K562 (cell line): ENCODE data around the gene TCF25. TPM values are rescaled to one million over a fixed set of nuclear protein-coding genes. Genes with fewer than 3 reads are reported as not detected.

ENCODE experiments used
- ETS2 ChIP-seq: IDR thresholded peaks from 2 replicates; pipeline ENCODE4 v1.6.1; 2016; ENCODE audit warnings: borderline replicate concordance, missing genetic modification characterization, mild to moderate bottlenecking, moderate library complexity, missing compliant biosample characterization; ENCODE audit not compliant: poor library complexity, severe bottlenecking
- MGA ChIP-seq: fragments of 450-650 bp; IDR thresholded peaks from 2 replicates; pipeline ENCODE4 v1.6.1; 2016; ENCODE audit warnings: mild to moderate bottlenecking, moderate library complexity
- TRIM24 ChIP-seq, 2 experiments: fragments of 450-650 bp; IDR thresholded peaks; 2 replicates each; pipeline ENCODE4 v1.6.1; 2016
- ZNF121 ChIP-seq: sonication (generic); formaldehyde crosslinking; conservative IDR thresholded peaks from 2 replicates; pipeline ENCODE4 v1.8.0; 2022; ENCODE audit warnings: missing genetic modification reagents
- ZNF316 ChIP-seq: fragments of 450-650 bp; IDR thresholded peaks from 2 replicates; pipeline ENCODE4 v1.6.1; 2016
- ZNF592 ChIP-seq: fragments of 450-650 bp; IDR thresholded peaks from 2 replicates; pipeline ENCODE4 v1.6.1; 2017; ENCODE audit warnings: antibody characterized with exemption, mild to moderate bottlenecking
- polyA plus RNA-seq, 8 experiments: library from polyadenylated mRNA; depleted of rRNA in 4 of 8; stranded (reverse) in 5 of 8; unstranded in 3 of 8; fragments of >200 nt; fragmentation: Nextera tagmentation in 2 of 8; fragmentation: Illumina TruSeq in 1 of 8; extraction: Ambion mirVana in 2 of 8; extraction: Trizol in 1 of 8; gene quantifications; 2 replicates each; pipeline versions ENCODE4 v1.2.1 to v1.2.3, GENCODE V29; 2011 to 2014; ENCODE audit warnings: inconsistent platforms in 1 of 8, missing spikeins in 1 of 8
- total RNA-seq, 7 experiments: library from RNA; depleted of rRNA in 6 of 7; stranded (reverse); fragments of >200 nt in 6 of 7; fragmentation: Illumina TruSeq in 2 of 7; extraction: Trizol in 2 of 7; gene quantifications; 2 replicates each; pipeline versions ENCODE4 v1.2.1 to v1.2.3, GENCODE V29; 2011 to 2021; ENCODE audit warnings: low replicate concordance in 1 of 7
- TF ChIP-seq, protein P1 (sequence below): fragments of 150-350 bp; IDR thresholded peaks from 2 replicates; pipeline ENCODE4 v1.6.1; 2014; ENCODE audit warnings: low read depth, mild to moderate bottlenecking, low read length, borderline replicate concordance

TCF25 gene
- total and polyA plus RNA-seq, 9 of the 15 experiments (the other 6 are each of a cell fraction or from before 2014, with no cell fraction given): 9.0 to 154 (median 83.8) TPM

GRCh38 chr16:89918453-89919347, 45.3 kb downstream of the TCF25 start, which contains the start of gene MC1R (continued):
- TF ChIP-seq MGA (peak; percentile 77), ZNF121 (CRISPR knock-in tag) (no peak), ZNF592 (no peak), TRIM24 (IDR thresholded peaks at IDR 0.05) (no peak), ZNF316 (no peak), ETS2 (tag) (no peak)
- TF ChIP-seq, protein P1, sequence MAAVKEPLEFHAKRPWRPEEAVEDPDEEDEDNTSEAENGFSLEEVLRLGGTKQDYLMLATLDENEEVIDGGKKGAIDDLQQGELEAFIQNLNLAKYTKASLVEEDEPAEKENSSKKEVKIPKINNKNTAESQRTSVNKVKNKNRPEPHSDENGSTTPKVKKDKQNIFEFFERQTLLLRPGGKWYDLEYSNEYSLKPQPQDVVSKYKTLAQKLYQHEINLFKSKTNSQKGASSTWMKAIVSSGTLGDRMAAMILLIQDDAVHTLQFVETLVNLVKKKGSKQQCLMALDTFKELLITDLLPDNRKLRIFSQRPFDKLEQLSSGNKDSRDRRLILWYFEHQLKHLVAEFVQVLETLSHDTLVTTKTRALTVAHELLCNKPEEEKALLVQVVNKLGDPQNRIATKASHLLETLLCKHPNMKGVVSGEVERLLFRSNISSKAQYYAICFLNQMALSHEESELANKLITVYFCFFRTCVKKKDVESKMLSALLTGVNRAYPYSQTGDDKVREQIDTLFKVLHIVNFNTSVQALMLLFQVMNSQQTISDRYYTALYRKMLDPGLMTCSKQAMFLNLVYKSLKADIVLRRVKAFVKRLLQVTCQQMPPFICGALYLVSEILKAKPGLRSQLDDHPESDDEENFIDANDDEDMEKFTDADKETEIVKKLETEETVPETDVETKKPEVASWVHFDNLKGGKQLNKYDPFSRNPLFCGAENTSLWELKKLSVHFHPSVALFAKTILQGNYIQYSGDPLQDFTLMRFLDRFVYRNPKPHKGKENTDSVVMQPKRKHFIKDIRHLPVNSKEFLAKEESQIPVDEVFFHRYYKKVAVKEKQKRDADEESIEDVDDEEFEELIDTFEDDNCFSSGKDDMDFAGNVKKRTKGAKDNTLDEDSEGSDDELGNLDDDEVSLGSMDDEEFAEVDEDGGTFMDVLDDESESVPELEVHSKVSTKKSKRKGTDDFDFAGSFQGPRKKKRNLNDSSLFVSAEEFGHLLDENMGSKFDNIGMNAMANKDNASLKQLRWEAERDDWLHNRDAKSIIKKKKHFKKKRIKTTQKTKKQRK: no peak
